ENCODE results near the gene UPP2.

DNA sequence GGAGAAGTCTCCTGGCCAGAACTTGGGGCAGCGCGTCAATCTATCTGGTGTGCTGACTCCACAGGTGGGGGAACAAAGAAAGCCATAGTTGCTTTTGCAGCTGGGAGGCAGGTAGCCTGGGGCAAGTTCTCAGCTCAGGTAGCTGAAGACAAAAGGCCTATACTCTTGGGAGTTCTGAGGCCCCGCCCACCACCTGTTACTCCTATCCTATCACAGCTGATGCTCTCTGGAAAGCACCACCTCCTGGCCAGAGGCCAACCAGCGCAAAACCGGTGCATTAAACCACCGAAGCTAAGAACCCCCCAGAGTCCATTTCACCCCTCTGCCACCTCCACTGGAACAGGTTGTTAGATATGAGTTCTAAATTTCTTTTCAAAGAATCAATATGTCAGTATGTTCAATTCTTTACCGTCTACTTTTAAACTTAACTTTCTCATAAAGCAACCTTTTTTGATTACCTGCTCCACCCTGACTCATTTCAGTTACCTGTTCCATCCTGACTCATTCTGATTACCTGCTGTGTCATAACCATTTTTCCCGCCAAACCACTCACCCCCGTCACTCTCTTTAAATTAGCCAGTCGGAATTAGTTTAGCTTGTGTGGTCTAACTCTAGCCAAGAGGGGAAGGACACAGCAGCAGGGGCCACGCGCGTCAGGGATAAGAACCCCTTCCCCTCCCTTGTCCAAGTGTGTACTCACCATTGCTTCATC, 43.4 kb downstream of the UPP2 start:
- TF ChIP-seq EZH2 (IDR thresholded peaks at IDR 0.05; ENCODE audit: low read length, unreplicated experiment): no peak
- TF ChIP-seq, protein P1, sequence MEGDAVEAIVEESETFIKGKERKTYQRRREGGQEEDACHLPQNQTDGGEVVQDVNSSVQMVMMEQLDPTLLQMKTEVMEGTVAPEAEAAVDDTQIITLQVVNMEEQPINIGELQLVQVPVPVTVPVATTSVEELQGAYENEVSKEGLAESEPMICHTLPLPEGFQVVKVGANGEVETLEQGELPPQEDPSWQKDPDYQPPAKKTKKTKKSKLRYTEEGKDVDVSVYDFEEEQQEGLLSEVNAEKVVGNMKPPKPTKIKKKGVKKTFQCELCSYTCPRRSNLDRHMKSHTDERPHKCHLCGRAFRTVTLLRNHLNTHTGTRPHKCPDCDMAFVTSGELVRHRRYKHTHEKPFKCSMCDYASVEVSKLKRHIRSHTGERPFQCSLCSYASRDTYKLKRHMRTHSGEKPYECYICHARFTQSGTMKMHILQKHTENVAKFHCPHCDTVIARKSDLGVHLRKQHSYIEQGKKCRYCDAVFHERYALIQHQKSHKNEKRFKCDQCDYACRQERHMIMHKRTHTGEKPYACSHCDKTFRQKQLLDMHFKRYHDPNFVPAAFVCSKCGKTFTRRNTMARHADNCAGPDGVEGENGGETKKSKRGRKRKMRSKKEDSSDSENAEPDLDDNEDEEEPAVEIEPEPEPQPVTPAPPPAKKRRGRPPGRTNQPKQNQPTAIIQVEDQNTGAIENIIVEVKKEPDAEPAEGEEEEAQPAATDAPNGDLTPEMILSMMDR (conservative IDR thresholded peaks at IDR 0.05; ENCODE audit: low read depth, low read length): no peak

Measured in PC-3 (cell line).